Measurements from ENCODE around the gene LBX1.

LBX1 gene

GRCh38 chr10:101244321-101245050 lies 15.2 kb upstream of the LBX1 start:
- peak; percentile 28 for DNase-seq (ENCODE audit: low read depth)

GRCh38 chr10:101241840-101242707 lies 12.8 kb upstream of the LBX1 start:
- DNase-seq (ENCODE audit: low read depth): no peak

- no peak for DNase-seq (ENCODE audit: low read depth)
Observed at GRCh38 chr10:101238732-101239105, 9.5 kb upstream of the LBX1 start.

GRCh38 chr10:101237982-101238731 lies 8.9 kb upstream of the LBX1 start:
- DNase-seq (ENCODE audit: low read depth): no peak

- no peak for DNase-seq (ENCODE audit: low read depth)
Observed at GRCh38 chr10:101237081-101237981, 8.1 kb upstream of the LBX1 start.

- DNase-seq (ENCODE audit: low read depth): no peak
Observed at GRCh38 chr10:101236376-101237080, 7.3 kb upstream of the LBX1 start.

GRCh38 chr10:101235766-101236165 lies 6.5 kb upstream of the LBX1 start:
- DNase-seq (ENCODE audit: low read depth): no peak

GRCh38 chr10:101234333-101234732 lies 5.1 kb upstream of the LBX1 start:
- DNase-seq (ENCODE audit: low read depth): no peak

- DNase-seq (ENCODE audit: low read depth): no peak
Observed at GRCh38 chr10:101233863-101234262, 4.6 kb upstream of the LBX1 start.

GRCh38 chr10:101233443-101233842 lies 4.2 kb upstream of the LBX1 start:
- no peak for DNase-seq (ENCODE audit: low read depth)

GRCh38 chr10:101231912-101232689 lies 2.8 kb upstream of the LBX1 start:
- no peak for DNase-seq (ENCODE audit: low read depth)

- no peak for DNase-seq (ENCODE audit: low read depth)
Observed at GRCh38 chr10:101231092-101231491, 1.8 kb upstream of the LBX1 start.

- no peak for DNase-seq (ENCODE audit: low read depth)
Observed at GRCh38 chr10:101230183-101230917, 1.1 kb upstream of the LBX1 start.

- DNase-seq (ENCODE audit: low read depth): no peak
Observed at GRCh38 chr10:101228966-101229265, 347 bp downstream of the LBX1 start.

- no peak for DNase-seq (ENCODE audit: low read depth)
Observed at GRCh38 chr10:101228153-101228965, 904 bp downstream of the LBX1 start.

GRCh38 chr10:101227429-101228152 lies 1.7 kb downstream of the LBX1 start:
- DNase-seq (ENCODE audit: low read depth): no peak

GRCh38 chr10:101226491-101227428 lies 2.5 kb downstream of the LBX1 start:
- no peak for DNase-seq (ENCODE audit: low read depth)

Measured in fibroblast of the conjunctiva (primary cell).